ENCODE measurements around the gene PIK3IP1.

DNA sequence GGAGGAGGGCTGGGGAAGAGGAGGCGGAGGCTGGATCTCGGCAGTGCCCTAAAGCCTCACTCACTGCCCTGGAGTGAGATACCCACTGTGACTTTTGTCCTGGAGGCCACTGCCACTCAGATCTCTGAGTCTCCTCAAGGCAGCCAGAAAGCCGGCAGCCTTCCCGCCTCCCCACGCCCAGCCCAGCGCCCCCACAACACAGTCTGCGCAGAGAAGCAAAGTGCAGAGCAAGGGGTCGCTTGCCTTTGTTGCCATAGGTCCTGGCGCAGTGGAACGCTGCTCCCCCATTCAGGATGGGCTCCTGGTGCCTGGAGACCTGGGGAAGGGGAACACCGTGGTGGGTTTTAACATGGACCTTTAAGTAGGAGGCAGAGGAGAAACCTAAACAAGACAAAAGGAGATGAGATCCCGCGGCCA is 36.3 kb upstream of the PIK3IP1 start:
- TF ChIP-seq, protein P1, sequence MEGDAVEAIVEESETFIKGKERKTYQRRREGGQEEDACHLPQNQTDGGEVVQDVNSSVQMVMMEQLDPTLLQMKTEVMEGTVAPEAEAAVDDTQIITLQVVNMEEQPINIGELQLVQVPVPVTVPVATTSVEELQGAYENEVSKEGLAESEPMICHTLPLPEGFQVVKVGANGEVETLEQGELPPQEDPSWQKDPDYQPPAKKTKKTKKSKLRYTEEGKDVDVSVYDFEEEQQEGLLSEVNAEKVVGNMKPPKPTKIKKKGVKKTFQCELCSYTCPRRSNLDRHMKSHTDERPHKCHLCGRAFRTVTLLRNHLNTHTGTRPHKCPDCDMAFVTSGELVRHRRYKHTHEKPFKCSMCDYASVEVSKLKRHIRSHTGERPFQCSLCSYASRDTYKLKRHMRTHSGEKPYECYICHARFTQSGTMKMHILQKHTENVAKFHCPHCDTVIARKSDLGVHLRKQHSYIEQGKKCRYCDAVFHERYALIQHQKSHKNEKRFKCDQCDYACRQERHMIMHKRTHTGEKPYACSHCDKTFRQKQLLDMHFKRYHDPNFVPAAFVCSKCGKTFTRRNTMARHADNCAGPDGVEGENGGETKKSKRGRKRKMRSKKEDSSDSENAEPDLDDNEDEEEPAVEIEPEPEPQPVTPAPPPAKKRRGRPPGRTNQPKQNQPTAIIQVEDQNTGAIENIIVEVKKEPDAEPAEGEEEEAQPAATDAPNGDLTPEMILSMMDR (IDR thresholded peaks at IDR 0.05), result no peak
- no peak for TF ChIP-seq EZH2phosphoT487 (IDR thresholded peaks at IDR 0.05)
